CD14-positive monocyte (primary cell): ENCODE data around the gene ELP2. TPM values are rescaled to one million over a fixed set of nuclear protein-coding genes. Genes with fewer than 3 reads are reported as not detected.

Experiments used
- DNase-seq, 3 donors: peaks; one replicate each; pipeline ENCODE4 v3.0.0-alpha.2; 2011 to 2022
- H2AFZ ChIP-seq: 2 replicates; pipeline ENCODE4 v1.6.0; 2012; ENCODE audit warnings: mild to moderate bottlenecking, low read depth, low read length, inconsistent platforms; ENCODE audit not compliant: insufficient read depth, poor library complexity, severe bottlenecking
- H3K27ac ChIP-seq, 2 donors: 1 replicate in 1 of 2; 2 replicates in 1 of 2; pipeline ENCODE4 v1.5.1; 2012 to 2013; ENCODE audit warnings: low read length in 2 of 2, control low read depth in 1 of 2, inconsistent platforms in 1 of 2, low read depth in 1 of 2, mild to moderate bottlenecking in 1 of 2
- H3K27me3 ChIP-seq, 2 donors: one replicate each; pipeline versions ENCODE4 v1.6.0 to v1.6.1; 2011 to 2013; ENCODE audit warnings: low read length in 2 of 2; ENCODE audit not compliant: control insufficient read depth in 2 of 2, insufficient read depth in 2 of 2
- H3K36me3 ChIP-seq, 2 donors: replicated peaks in 1 of 2; 1 replicate in 1 of 2; 2 replicates in 1 of 2; pipeline versions ENCODE4 v1.5.1 to v1.6.1; 2012 to 2013; ENCODE audit warnings: low read length in 2 of 2, control low read depth in 1 of 2, inconsistent platforms in 1 of 2, mild to moderate bottlenecking in 1 of 2; ENCODE audit not compliant: insufficient read depth in 2 of 2, control insufficient read depth in 1 of 2
- H3K4me1 ChIP-seq, 2 donors: 1 replicate in 1 of 2; 2 replicates in 1 of 2; pipeline versions ENCODE4 v1.5.1 to v1.6.1; 2012 to 2013; ENCODE audit warnings: low read length in 2 of 2, control low read depth in 1 of 2, inconsistent platforms in 1 of 2, mild to moderate bottlenecking in 1 of 2, moderate library complexity in 1 of 2; ENCODE audit not compliant: insufficient read depth in 2 of 2, control insufficient read depth in 1 of 2
- H3K4me2 ChIP-seq: replicated peaks from 2 replicates; pipeline ENCODE3; 2012; ENCODE audit warnings: low read length, moderate library complexity, mild to moderate bottlenecking; ENCODE audit not compliant: poor library complexity, severe bottlenecking; ENCODE audit errors: extremely low read depth
- H3K4me3 ChIP-seq, 3 experiments: fragments of 200-600 bp in 1 of 3; sonication (generic) in 1 of 3; replicated peaks in 1 of 3; 1 replicate in 2 of 3; 2 replicates in 1 of 3; pipeline ENCODE4 v1.5.1; 2011 to 2013; ENCODE audit warnings: low read length in 3 of 3, mild to moderate bottlenecking in 3 of 3, control low read depth in 2 of 3, low read depth in 2 of 3, inconsistent platforms in 1 of 3, moderate library complexity in 1 of 3
- H3K79me2 ChIP-seq: 2 replicates; pipeline ENCODE4 v1.6.0; 2012; ENCODE audit warnings: mild to moderate bottlenecking, control low read depth, inconsistent platforms, low read length, moderate library complexity; ENCODE audit not compliant: insufficient read depth
- H3K9ac ChIP-seq: 2 replicates; pipeline ENCODE4 v1.6.0; 2017; ENCODE audit warnings: low read length, mild to moderate bottlenecking; ENCODE audit not compliant: insufficient read depth, poor library complexity, severe bottlenecking
- H3K9me3 ChIP-seq, 2 donors: replicated peaks in 1 of 2; 1 replicate in 1 of 2; 2 replicates in 1 of 2; pipeline versions ENCODE4 v1.5.1 to v1.6.1; 2012 to 2013; ENCODE audit warnings: low read length in 2 of 2, control low read depth in 1 of 2; ENCODE audit not compliant: control insufficient read depth in 1 of 2, insufficient read depth in 1 of 2
- H4K20me1 ChIP-seq: 2 replicates; pipeline ENCODE4 v1.6.0; 2012; ENCODE audit warnings: mild to moderate bottlenecking, low read length, control low read depth, moderate library complexity; ENCODE audit not compliant: insufficient read depth
- H3K27ac Mint-ChIP-seq, 7 donors: one replicate each; pipeline ENCODE4 v1.8.0; 2020; ENCODE audit warnings: mild to moderate bottlenecking in 7 of 7, mixed read lengths in 7 of 7, moderate library complexity in 6 of 7, inconsistent platforms in 2 of 7
- H3K27me3 Mint-ChIP-seq, 3 donors: one replicate each; pipeline ENCODE4 v1.8.0; 2021 to 2022; ENCODE audit warnings: low read depth in 3 of 3, mild to moderate bottlenecking in 3 of 3, mixed read lengths in 3 of 3, moderate library complexity in 3 of 3, inconsistent platforms in 1 of 3
- H3K36me3 Mint-ChIP-seq, 2 donors: one replicate each; pipeline ENCODE4 v1.8.0; 2020; ENCODE audit warnings: mixed read lengths in 2 of 2, inconsistent platforms in 1 of 2, mild to moderate bottlenecking in 1 of 2
- H3K4me1 Mint-ChIP-seq: one replicate; pipeline ENCODE4 v1.8.0; 2020; ENCODE audit warnings: mild to moderate bottlenecking, mixed read lengths
- H3K4me3 Mint-ChIP-seq, 2 donors: one replicate each; pipeline ENCODE4 v1.8.0; 2020; ENCODE audit warnings: mild to moderate bottlenecking in 2 of 2, mixed read lengths in 2 of 2, moderate library complexity in 1 of 2
- H3K9me3 Mint-ChIP-seq, 7 donors: one replicate each; pipeline ENCODE4 v1.8.0; 2020 to 2022; ENCODE audit warnings: mixed read lengths in 7 of 7, mild to moderate bottlenecking in 6 of 7, moderate library complexity in 6 of 7, inconsistent platforms in 2 of 7
- WGBS: methylation state at CpG from one replicate; pipeline ENCODE4 v1.1.5; 2013; ENCODE audit warnings: missing lambda C conversion rate; ENCODE audit not compliant: insufficient coverage; 5-methylcytosine and 5-hydroxymethylcytosine counted together
- intact Hi-C, 2 donors: fragments of 100-400 bp; cut with micrococcal nuclease; formaldehyde crosslinking; loops; one replicate each; pipeline versions ENCODE4 v1.15.0 to v1.15.1; 2023
- polyA plus RNA-seq, 3 donors: library from polyadenylated mRNA; depleted of rRNA in 1 of 3; unstranded in 2 of 3; stranded (reverse) in 1 of 3; fragments of 300-500 nt in 2 of 3; fragments of >200 nt in 1 of 3; fragmentation: Illumina TruSeq in 2 of 3; gene quantifications; 1 replicate in 2 of 3; 2 replicates in 1 of 3; pipeline ENCODE4 v1.2.3, GENCODE V29; 2012 to 2021
- TF ChIP-seq, protein P1 (sequence below): fragments of 200-600 bp; IDR thresholded peaks from one replicate; pipeline ENCODE4 v1.8.0; 2022; ENCODE audit warnings: antibody characterized with exemption, mild to moderate bottlenecking

Gene ELP2
- polyA plus RNA-seq, 3 donors = 24.8 to 52.5 (median 27.1) TPM

DNA sequence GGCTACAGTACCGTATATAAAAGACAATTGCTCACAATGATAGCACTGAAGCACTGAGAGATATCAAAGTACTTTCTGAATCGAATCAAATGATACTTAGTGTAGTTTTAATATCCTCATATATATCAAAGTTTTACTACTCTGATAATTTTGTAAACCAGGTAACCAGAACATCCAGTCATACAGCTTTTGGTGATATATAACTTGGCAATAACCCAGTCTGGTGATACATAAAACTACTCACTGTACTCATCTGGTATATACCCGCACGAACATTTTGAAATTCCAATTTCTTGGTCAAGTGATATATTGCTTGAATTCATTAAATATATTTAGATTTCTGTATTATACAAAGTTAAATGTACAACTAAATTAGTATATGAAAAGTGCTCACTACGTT, 21.1 kb upstream of the ELP2 start:
- Mint-ChIP-seq H3K4me3 (no peak overlapping the region), H3K4me1 (peaks cover 7% of the 10 kb centered on the region), H3K27ac (no peak overlapping the region), H3K36me3 (peaks cover 35 to 41% of the 10 kb centered on the region in 2 donors), H3K27me3 (peaks cover 0 to 4% (median 0%) of the 10 kb centered on the region in 3 donors), H3K9me3 (peaks cover 0 to 3% (median 0%) of the 10 kb centered on the region in 7 donors)
- H3K4me1 ChIP-seq = no peaks in the 10 kb centered on the region
- DNase-seq = no peak
- no peaks in the 10 kb centered on the region for H3K9me3 ChIP-seq
- peaks cover 24 to 42% of the 10 kb centered on the region in 2 donors for H3K36me3 ChIP-seq
- no peak overlapping the region for H3K9ac ChIP-seq
- no peak overlapping the region for H3K27ac ChIP-seq
- no peak overlapping the region for H3K4me2 ChIP-seq
- H3K4me3 ChIP-seq = no peak overlapping the region
- WGBS = no CpG with 5 or more reads among the region's 5 CpGs
- intact Hi-C loops = no loop called here
- H3K79me2 ChIP-seq = no peaks in the 10 kb centered on the region
- TF ChIP-seq, protein P1, sequence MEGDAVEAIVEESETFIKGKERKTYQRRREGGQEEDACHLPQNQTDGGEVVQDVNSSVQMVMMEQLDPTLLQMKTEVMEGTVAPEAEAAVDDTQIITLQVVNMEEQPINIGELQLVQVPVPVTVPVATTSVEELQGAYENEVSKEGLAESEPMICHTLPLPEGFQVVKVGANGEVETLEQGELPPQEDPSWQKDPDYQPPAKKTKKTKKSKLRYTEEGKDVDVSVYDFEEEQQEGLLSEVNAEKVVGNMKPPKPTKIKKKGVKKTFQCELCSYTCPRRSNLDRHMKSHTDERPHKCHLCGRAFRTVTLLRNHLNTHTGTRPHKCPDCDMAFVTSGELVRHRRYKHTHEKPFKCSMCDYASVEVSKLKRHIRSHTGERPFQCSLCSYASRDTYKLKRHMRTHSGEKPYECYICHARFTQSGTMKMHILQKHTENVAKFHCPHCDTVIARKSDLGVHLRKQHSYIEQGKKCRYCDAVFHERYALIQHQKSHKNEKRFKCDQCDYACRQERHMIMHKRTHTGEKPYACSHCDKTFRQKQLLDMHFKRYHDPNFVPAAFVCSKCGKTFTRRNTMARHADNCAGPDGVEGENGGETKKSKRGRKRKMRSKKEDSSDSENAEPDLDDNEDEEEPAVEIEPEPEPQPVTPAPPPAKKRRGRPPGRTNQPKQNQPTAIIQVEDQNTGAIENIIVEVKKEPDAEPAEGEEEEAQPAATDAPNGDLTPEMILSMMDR = no peak
- H3K27me3 ChIP-seq = no peaks in the 10 kb centered on the region
- H4K20me1 ChIP-seq = no peaks in the 10 kb centered on the region
- H2AFZ ChIP-seq = no peak overlapping the region

DNA sequence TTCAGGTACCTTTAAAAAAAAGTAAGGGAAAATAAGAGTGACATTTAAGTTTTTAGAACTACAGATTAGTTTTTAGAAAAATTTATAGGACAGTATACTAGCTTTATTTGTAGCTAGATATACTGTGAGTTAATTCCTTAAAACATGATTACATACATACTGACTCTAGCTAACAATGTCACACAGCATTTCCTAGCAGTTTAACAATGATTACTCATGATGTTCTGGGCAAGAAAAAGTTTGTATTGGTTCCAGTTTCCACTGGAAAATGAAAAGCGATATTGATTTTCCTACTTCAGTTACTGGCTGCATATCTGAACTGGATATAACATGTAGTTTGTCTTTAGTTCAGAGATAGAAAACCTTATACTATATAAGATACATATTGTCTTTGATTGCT, 20.0 kb upstream of the ELP2 start:
- no CpG with 5 or more reads among the region's 1 CpG for WGBS
- Histone ChIP-seq H3K9me3 (no peaks in the 10 kb centered on the region), H3K9ac (no peak overlapping the region), H4K20me1 (no peaks in the 10 kb centered on the region), H3K27me3 (no peaks in the 10 kb centered on the region), H3K4me3 (no peak overlapping the region), H3K36me3 (peaks cover 32 to 51% of the 10 kb centered on the region in 2 donors), H3K4me2 (no peak overlapping the region), H3K4me1 (no peaks in the 10 kb centered on the region), H3K27ac (no peak overlapping the region), H3K79me2 (no peaks in the 10 kb centered on the region), H2AFZ (no peak overlapping the region)
- no peak overlapping the region for H3K27ac Mint-ChIP-seq
- DNase-seq = no peak
- intact Hi-C loops = no loop called here
- no peak overlapping the region for H3K4me3 Mint-ChIP-seq
- peaks cover 0 to 3% (median 0%) of the 10 kb centered on the region in 7 donors for H3K9me3 Mint-ChIP-seq
- H3K27me3 Mint-ChIP-seq = peaks cover 0 to 2% (median 0%) of the 10 kb centered on the region in 3 donors
- peaks cover 41 to 47% of the 10 kb centered on the region in 2 donors for H3K36me3 Mint-ChIP-seq
- TF ChIP-seq, protein P1 = no peak
- H3K4me1 Mint-ChIP-seq = peaks cover 7% of the 10 kb centered on the region
